ENCODE data around the gene ETFA. TPM values are rescaled to one million over a fixed set of nuclear protein-coding genes. Genes with fewer than 3 reads are reported as not detected.

The ETFA gene
- total and polyA plus RNA-seq, 2 of the 8 experiments (the other 6 are each of a cell fraction or from before 2014, with no cell fraction given), result 60.9 to 90.0 TPM

GRCh38 chr15:76340198-76340802 is 29.0 kb upstream of the ETFA start (continued):
- no peak for TF ChIP-seq CHD7 (IDR thresholded peaks at IDR 0.05; ENCODE audit: insufficient replicate concordance, low read length)
- TF ChIP-seq E2F6 (IDR thresholded peaks at IDR 0.05), result peak; percentile 44; the same call in 1 of the 2 replicates
- no peak for TF ChIP-seq CBX5 (IDR thresholded peaks at IDR 0.05; ENCODE audit: low read depth, low read length)
- peak; percentile 99 for TF ChIP-seq SUZ12 (IDR thresholded peaks at IDR 0.05; ENCODE audit: low read length)

Data from H1 (cell line).